Measurements from ENCODE around the gene PRTFDC1.

PRTFDC1 gene

GRCh38 chr10:24834869-24835268, 117.5 kb downstream of the PRTFDC1 start:
- TF ChIP-seq CTCF (IDR thresholded peaks at IDR 0.05; ENCODE audit: low read depth, low read length, poor library complexity, severe bottlenecking) (no peak), EZH2phosphoT487 (IDR thresholded peaks at IDR 0.05; ENCODE audit: borderline replicate concordance, low read length) (no peak)
- Histone ChIP-seq H3K79me2 (ENCODE audit: control insufficient read depth, low read length) (no peaks in the 10 kb centered on the region), H3K9me3 (ENCODE audit: control insufficient read depth, insufficient read depth, low read length) (no peaks in the 10 kb centered on the region), H3K4me3 (ENCODE audit: low read length) (no peak overlapping the region), H3F3A (ENCODE audit: control insufficient read depth, insufficient read depth) (no peaks in the 10 kb centered on the region), H3K27me3 (ENCODE audit: control insufficient read depth, low read length) (no peaks in the 10 kb centered on the region), H3K27ac (ENCODE audit: low read depth, low read length) (no peak overlapping the region), H3K4me2 (ENCODE audit: low read length) (no peak overlapping the region), H3K9me2 (replicated peaks; ENCODE audit: control insufficient read depth, low read length) (no peaks in the 10 kb centered on the region), H4K20me1 (ENCODE audit: control insufficient read depth, insufficient read depth, low read depth, low read length) (no peaks in the 10 kb centered on the region), H3K4me1 (ENCODE audit: control insufficient read depth, low read length) (no peaks in the 10 kb centered on the region), H3K36me3 (ENCODE audit: control insufficient read depth, low read length) (no peaks in the 10 kb centered on the region)

GRCh38 chr10:24826009-24826408, 126.4 kb downstream of the PRTFDC1 start:
- Histone ChIP-seq H3K36me3 (ENCODE audit: control insufficient read depth, low read length) (no peaks in the 10 kb centered on the region), H3K9me2 (replicated peaks; ENCODE audit: control insufficient read depth, low read length) (no peaks in the 10 kb centered on the region), H4K20me1 (ENCODE audit: control insufficient read depth, insufficient read depth, low read depth, low read length) (no peaks in the 10 kb centered on the region), H3F3A (ENCODE audit: control insufficient read depth, insufficient read depth) (no peaks in the 10 kb centered on the region), H3K9me3 (ENCODE audit: control insufficient read depth, insufficient read depth, low read length) (no peaks in the 10 kb centered on the region), H3K4me3 (ENCODE audit: low read length) (no peak overlapping the region), H3K27ac (ENCODE audit: low read depth, low read length) (no peak overlapping the region), H3K4me2 (ENCODE audit: low read length) (no peak overlapping the region), H3K27me3 (ENCODE audit: control insufficient read depth, low read length) (no peaks in the 10 kb centered on the region), H3K4me1 (ENCODE audit: control insufficient read depth, low read length) (no peaks in the 10 kb centered on the region), H3K79me2 (ENCODE audit: control insufficient read depth, low read length) (no peaks in the 10 kb centered on the region)
- no peak for TF ChIP-seq CTCF (IDR thresholded peaks at IDR 0.05; ENCODE audit: low read depth, low read length, poor library complexity, severe bottlenecking)
- no peak for TF ChIP-seq EZH2phosphoT487 (IDR thresholded peaks at IDR 0.05; ENCODE audit: borderline replicate concordance, low read length)

- H3K27me3 ChIP-seq (ENCODE audit: control insufficient read depth, low read length) = no peaks in the 10 kb centered on the region
- H3K9me3 ChIP-seq (ENCODE audit: control insufficient read depth, insufficient read depth, low read length) = no peaks in the 10 kb centered on the region
- H3K36me3 ChIP-seq (ENCODE audit: control insufficient read depth, low read length) = no peaks in the 10 kb centered on the region
- H3K79me2 ChIP-seq (ENCODE audit: control insufficient read depth, low read length) = no peaks in the 10 kb centered on the region
- no peaks in the 10 kb centered on the region for H4K20me1 ChIP-seq (ENCODE audit: control insufficient read depth, insufficient read depth, low read depth, low read length)
- no peak overlapping the region for H3K27ac ChIP-seq (ENCODE audit: low read depth, low read length)
- no peaks in the 10 kb centered on the region for H3K4me1 ChIP-seq (ENCODE audit: control insufficient read depth, low read length)
- no peak overlapping the region for H3K4me2 ChIP-seq (ENCODE audit: low read length)
- no peaks in the 10 kb centered on the region for H3K9me2 ChIP-seq (replicated peaks; ENCODE audit: control insufficient read depth, low read length)
- TF ChIP-seq EZH2phosphoT487 (IDR thresholded peaks at IDR 0.05; ENCODE audit: borderline replicate concordance, low read length) (no peak), CTCF (IDR thresholded peaks at IDR 0.05; ENCODE audit: low read depth, low read length, poor library complexity, severe bottlenecking) (no peak)
- no peak overlapping the region for H3K4me3 ChIP-seq (ENCODE audit: low read length)
- H3F3A ChIP-seq (ENCODE audit: control insufficient read depth, insufficient read depth) = no peaks in the 10 kb centered on the region
Measured at GRCh38 chr10:24825551-24825950, 126.9 kb downstream of the PRTFDC1 start.

- no peak overlapping the region for H3K4me3 ChIP-seq (ENCODE audit: low read length)
Measured at GRCh38 chr10:24824536-24824935, 127.9 kb downstream of the PRTFDC1 start.

More at GRCh38 chr10:24824536-24824935, 127.9 kb downstream of the PRTFDC1 start:
- Histone ChIP-seq H3K27ac (ENCODE audit: low read depth, low read length) (no peak overlapping the region), H3K4me2 (ENCODE audit: low read length) (no peak overlapping the region), H3K27me3 (ENCODE audit: control insufficient read depth, low read length) (no peaks in the 10 kb centered on the region), H3F3A (ENCODE audit: control insufficient read depth, insufficient read depth) (no peaks in the 10 kb centered on the region), H3K4me1 (ENCODE audit: control insufficient read depth, low read length) (no peaks in the 10 kb centered on the region), H3K36me3 (ENCODE audit: control insufficient read depth, low read length) (no peaks in the 10 kb centered on the region), H3K9me2 (replicated peaks; ENCODE audit: control insufficient read depth, low read length) (no peaks in the 10 kb centered on the region), H3K9me3 (ENCODE audit: control insufficient read depth, insufficient read depth, low read length) (no peaks in the 10 kb centered on the region), H3K79me2 (ENCODE audit: control insufficient read depth, low read length) (no peaks in the 10 kb centered on the region), H4K20me1 (ENCODE audit: control insufficient read depth, insufficient read depth, low read depth, low read length) (no peaks in the 10 kb centered on the region)
- no peak for TF ChIP-seq EZH2phosphoT487 (IDR thresholded peaks at IDR 0.05; ENCODE audit: borderline replicate concordance, low read length)

Data from DOHH2 (cell line).